Psoas muscle (tissue), 8 donors: ENCODE measurements around the gene GAA. TPM values are rescaled to one million over a fixed set of nuclear protein-coding genes. Genes with fewer than 3 reads are reported as not detected.

ENCODE experiments used
- ATAC-seq, 4 donors: fragments of 200-7000 bp; cut with Tn5 transposase; one replicate each; pipeline ENCODE4 v1.9.1; 2020; ENCODE audit warnings: moderate library complexity in 3 of 4, mild to moderate bottlenecking in 2 of 4
- DNase-seq, 2 donors: peaks; one replicate each; pipeline ENCODE4 v3.0.0-alpha.2; 2020
- H3K27ac ChIP-seq: fragments of 200-600 bp; one replicate; pipeline ENCODE4 v1.8.0; 2022
- H3K27me3 ChIP-seq, 3 donors: fragments of 200-600 bp in 1 of 3; one replicate each; pipeline versions ENCODE4 v1.6.1 to v1.8.0; 2013 to 2022; ENCODE audit warnings: low read length in 2 of 3, mild to moderate bottlenecking in 2 of 3, moderate library complexity in 1 of 3; ENCODE audit not compliant: insufficient read depth in 3 of 3
- H3K36me3 ChIP-seq, 2 donors: fragments of 200-600 bp in 1 of 2; one replicate each; pipeline versions ENCODE4 v1.6.1 to v1.8.0; 2013 to 2022; ENCODE audit warnings: low read depth in 1 of 2, mild to moderate bottlenecking in 1 of 2, moderate library complexity in 1 of 2; ENCODE audit not compliant: insufficient read depth in 1 of 2
- H3K4me1 ChIP-seq: fragments of 200-600 bp; one replicate; pipeline ENCODE4 v1.8.0; 2022
- H3K4me3 ChIP-seq: fragments of 200-600 bp; one replicate; pipeline ENCODE4 v1.8.0; 2022; ENCODE audit warnings: mild to moderate bottlenecking
- H3K9me3 ChIP-seq: fragments of 200-600 bp; one replicate; pipeline ENCODE4 v1.8.0; 2022
- WGBS, 3 donors: extraction: QIAGEN DNeasy Blood & Tissue Kit; methylation state at CpG; one replicate each; pipeline versions ENCODE4 v1.1.6 to v1.1.7; 2013; 5-methylcytosine and 5-hydroxymethylcytosine counted together
- intact Hi-C, 2 donors: fragments of 100-400 bp; cut with DNase I; formaldehyde crosslinking; loops; one replicate each; pipeline versions ENCODE4 v1.11.0 to v1.14.2; 2022
- polyA plus RNA-seq, 3 donors: library from polyadenylated mRNA; stranded (reverse); fragments of 200-250 nt; gene quantifications; one replicate each; pipeline ENCODE4 v1.2.3, GENCODE V29; 2013
- total RNA-seq, 4 donors: library from RNA; stranded (reverse); fragmentation: NEBNext Ultra II Directional in 2 of 4; extraction: Animal tissue kit (Norgen Biotek cat#: 25700) in 2 of 4; gene quantifications; one replicate each; pipeline versions ENCODE4 v1.2.1 to v1.2.4, GENCODE V29; 2021 to 2023
- TF ChIP-seq, protein P1 (sequence below): fragments of 200-600 bp; IDR thresholded peaks from one replicate; pipeline ENCODE4 v1.8.0; 2022; ENCODE audit warnings: antibody characterized with exemption
- donor health status: healthy with polysubstance abuse.
- donor health status: DM: no; HTN: no; CAD: no; lungs with moderate emphysema.
- donor health status: Bipolar disorder and iron deficiency.
- donor health status: healthy.
- donor health status: DM: yes; HTN: yes; CAD: no.
- donor health status: DM: no; HTN: no; CAD: no.
- donor health status: DM: no; HTN: no; CAD: no.
- donor health status: DM: yes; HTN: yes; CAD: no.

Gene GAA
- total and polyA plus RNA-seq, 7 donors = 19.6 to 42.4 (median 27.3) TPM

DNA sequence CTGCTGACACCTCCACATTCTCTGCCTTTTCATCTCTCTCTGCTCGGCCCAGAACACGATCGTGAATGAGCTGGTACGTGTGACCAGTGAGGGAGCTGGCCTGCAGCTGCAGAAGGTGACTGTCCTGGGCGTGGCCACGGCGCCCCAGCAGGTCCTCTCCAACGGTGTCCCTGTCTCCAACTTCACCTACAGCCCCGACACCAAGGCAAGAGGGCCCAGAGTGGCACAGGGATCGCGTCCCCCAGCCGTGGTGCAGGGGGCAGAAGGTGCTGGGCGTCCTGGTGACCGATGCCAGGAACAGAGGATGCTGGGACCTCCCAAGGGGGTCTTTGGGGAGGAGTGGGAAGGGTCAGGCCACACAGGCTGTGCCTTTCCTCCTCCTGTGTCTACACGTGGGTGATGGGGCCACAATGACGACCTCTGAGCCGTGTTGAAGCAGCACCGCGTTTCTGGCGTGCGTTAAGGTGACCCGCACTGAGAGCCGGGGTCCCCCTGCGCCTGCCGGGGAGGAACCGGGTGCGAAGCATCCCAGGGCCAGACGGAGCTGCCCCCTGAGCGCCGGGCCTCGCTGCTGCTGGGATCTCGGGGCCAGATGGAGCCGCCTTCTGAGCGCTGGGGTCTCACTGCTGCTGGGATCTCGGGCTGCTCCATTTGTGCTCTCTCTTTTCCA lies 17.4 kb downstream of the GAA start:
- Histone ChIP-seq H3K9me3 (no peaks in the 10 kb centered on the region), H3K4me1 (no peaks in the 10 kb centered on the region), H3K27me3 (no peaks in the 10 kb centered on the region), H3K4me3 (no peak overlapping the region), H3K36me3 (peaks cover 3 to 42% of the 10 kb centered on the region in 2 donors), H3K27ac (no peak overlapping the region)
- ATAC-seq (no peak), DNase-seq (peak in 1 of 2 donors; percentile 39)
- intact Hi-C loops = no loop called here
- TF ChIP-seq, protein P1, sequence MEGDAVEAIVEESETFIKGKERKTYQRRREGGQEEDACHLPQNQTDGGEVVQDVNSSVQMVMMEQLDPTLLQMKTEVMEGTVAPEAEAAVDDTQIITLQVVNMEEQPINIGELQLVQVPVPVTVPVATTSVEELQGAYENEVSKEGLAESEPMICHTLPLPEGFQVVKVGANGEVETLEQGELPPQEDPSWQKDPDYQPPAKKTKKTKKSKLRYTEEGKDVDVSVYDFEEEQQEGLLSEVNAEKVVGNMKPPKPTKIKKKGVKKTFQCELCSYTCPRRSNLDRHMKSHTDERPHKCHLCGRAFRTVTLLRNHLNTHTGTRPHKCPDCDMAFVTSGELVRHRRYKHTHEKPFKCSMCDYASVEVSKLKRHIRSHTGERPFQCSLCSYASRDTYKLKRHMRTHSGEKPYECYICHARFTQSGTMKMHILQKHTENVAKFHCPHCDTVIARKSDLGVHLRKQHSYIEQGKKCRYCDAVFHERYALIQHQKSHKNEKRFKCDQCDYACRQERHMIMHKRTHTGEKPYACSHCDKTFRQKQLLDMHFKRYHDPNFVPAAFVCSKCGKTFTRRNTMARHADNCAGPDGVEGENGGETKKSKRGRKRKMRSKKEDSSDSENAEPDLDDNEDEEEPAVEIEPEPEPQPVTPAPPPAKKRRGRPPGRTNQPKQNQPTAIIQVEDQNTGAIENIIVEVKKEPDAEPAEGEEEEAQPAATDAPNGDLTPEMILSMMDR = no peak
- whole genome bisulfite sequencing, 3 donors = 83 to 87% (median 86%) methylated on average over 29 to 35 of the region's 35 CpGs

DNA sequence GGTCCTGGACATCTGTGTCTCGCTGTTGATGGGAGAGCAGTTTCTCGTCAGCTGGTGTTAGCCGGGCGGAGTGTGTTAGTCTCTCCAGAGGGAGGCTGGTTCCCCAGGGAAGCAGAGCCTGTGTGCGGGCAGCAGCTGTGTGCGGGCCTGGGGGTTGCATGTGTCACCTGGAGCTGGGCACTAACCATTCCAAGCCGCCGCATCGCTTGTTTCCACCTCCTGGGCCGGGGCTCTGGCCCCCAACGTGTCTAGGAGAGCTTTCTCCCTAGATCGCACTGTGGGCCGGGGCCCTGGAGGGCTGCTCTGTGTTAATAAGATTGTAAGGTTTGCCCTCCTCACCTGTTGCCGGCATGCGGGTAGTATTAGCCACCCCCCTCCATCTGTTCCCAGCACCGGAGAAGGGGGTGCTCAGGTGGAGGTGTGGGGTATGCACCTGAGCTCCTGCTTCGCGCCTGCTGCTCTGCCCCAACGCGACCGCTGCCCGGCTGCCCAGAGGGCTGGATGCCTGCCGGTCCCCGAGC lies 17.9 kb downstream of the GAA start:
- peaks cover 3 to 38% of the 10 kb centered on the region in 2 donors for H3K36me3 ChIP-seq
- H3K9me3 ChIP-seq = no peaks in the 10 kb centered on the region
- H3K27ac ChIP-seq = no peak overlapping the region
- H3K27me3 ChIP-seq = no peaks in the 10 kb centered on the region
- intact Hi-C loops = no loop called here
- peak in 1 of 2 donors; percentile 47 for DNase-seq
- H3K4me1 ChIP-seq = no peaks in the 10 kb centered on the region
- H3K4me3 ChIP-seq = no peak overlapping the region
- ATAC-seq = no peak
- WGBS, 3 donors = 85 to 89% (median 88%) methylated on average over 24 of the region's 24 CpGs
- TF ChIP-seq, protein P1 = no peak

DNA sequence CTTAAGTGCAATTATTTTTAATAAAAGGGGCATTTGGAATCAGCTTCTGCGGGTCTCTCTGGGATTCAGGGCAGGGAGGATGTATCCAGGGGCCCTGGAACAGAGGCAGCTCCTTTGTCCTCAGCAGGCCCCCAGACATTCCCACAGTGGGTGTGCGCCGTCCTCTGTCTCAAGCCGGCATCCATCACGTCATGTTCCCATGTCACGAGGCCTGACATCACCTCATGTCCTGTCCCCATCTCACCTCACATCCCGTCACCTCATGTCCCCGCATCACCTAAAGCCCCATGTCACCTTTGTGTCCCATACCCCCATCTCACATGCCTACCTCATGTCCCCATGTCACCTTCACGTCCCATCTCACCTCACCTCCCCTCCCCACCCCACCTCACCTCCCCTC lies 18.5 kb downstream of the GAA start:
- WGBS, 3 donors = 83 to 86% (median 85%) methylated on average over 9 of the region's 9 CpGs
- ATAC-seq (no peak), DNase-seq (no peak)
- TF ChIP-seq, protein P1 = no peak
- Histone ChIP-seq H3K4me3 (no peak overlapping the region), H3K27ac (no peak overlapping the region), H3K36me3 (peaks cover 3 to 33% of the 10 kb centered on the region in 2 donors), H3K27me3 (peaks cover 0 to 2% (median 0%) of the 10 kb centered on the region in 3 donors), H3K4me1 (no peaks in the 10 kb centered on the region), H3K9me3 (no peaks in the 10 kb centered on the region)
- intact Hi-C loops = no loop called here

DNA sequence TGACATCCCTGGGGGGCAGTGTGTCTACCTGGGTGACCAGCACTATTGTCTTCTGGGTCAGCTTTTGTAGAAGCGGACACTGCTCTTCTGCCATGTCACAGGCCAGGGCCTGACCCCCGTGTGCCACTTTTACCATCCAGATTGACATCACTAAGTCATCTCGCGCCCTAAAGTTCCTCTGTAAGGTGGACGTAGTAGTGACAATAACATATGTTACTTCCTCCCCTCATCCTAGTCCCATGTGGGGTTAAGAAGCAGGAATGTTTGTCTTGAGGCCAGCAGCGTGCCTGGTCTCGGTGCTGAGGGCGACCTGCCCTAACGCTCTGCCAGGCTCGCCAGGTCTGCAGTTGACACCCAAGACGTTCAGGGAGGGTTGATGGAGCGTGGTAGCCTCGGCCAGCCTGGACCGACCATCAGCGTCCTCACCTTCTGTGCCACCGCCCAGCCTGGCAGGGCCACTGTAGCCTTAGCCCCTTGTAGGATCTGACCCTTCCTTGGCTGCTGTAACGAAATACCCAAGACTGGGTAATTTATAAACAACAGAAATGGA lies 20.7 kb downstream of the GAA start:
- Histone ChIP-seq H3K4me3 (no peak overlapping the region), H3K27me3 (peaks cover 0 to 2% (median 0%) of the 10 kb centered on the region in 3 donors), H3K4me1 (no peaks in the 10 kb centered on the region), H3K36me3 (peaks cover 3 to 18% of the 10 kb centered on the region in 2 donors), H3K27ac (no peak overlapping the region), H3K9me3 (no peaks in the 10 kb centered on the region)
- DNase-seq = no peak
- no peak for ATAC-seq
- WGBS, 3 donors = 80 to 88% (median 86%) methylated on average over 17 of the region's 17 CpGs
- TF ChIP-seq, protein P1 = no peak
- intact Hi-C loops = no loop called here
